Activated B cell treated with CpG ODN at 0.5 μM for 24 hours (primary cell): Measurements from ENCODE around the gene CPA3. TPM values are rescaled to one million over a fixed set of nuclear protein-coding genes. Genes with fewer than 3 reads are reported as not detected.

Experiments used
- ATAC-seq: fragments of 200-7000 bp; cut with Tn5 transposase; one replicate; pipeline ENCODE4 v1.10.0; 2021; ENCODE audit warnings: low read depth, mild to moderate bottlenecking, moderate library complexity
- CTCF ChIA-PET: fragments of 350-600 bp; sonication (Branson Sonifier 250); formaldehyde crosslinking; loops from one replicate; lab custom pipeline; 2021; ENCODE audit warnings: antibody characterized with exemption; lab: Charles Lee
- POLR2A ChIA-PET: fragments of 350-600 bp; sonication (Branson Sonifier 250); formaldehyde crosslinking; loops from one replicate; lab custom pipeline; 2021; ENCODE audit warnings: antibody characterized with exemption; lab: Charles Lee
- DNase-seq: peaks from one replicate; pipeline ENCODE4 v3.0.0; 2022
- H3K27ac Mint-ChIP-seq: one replicate; pipeline ENCODE4 v1.8.0; 2020; ENCODE audit warnings: mixed read lengths
- H3K27me3 Mint-ChIP-seq: one replicate; pipeline ENCODE4 v1.8.0; 2021; ENCODE audit warnings: mixed read lengths
- H3K36me3 Mint-ChIP-seq: one replicate; pipeline ENCODE4 v1.8.0; 2021; ENCODE audit warnings: low read depth, mixed read lengths
- H3K4me1 Mint-ChIP-seq: one replicate; pipeline ENCODE4 v1.8.0; 2021; ENCODE audit warnings: mixed read lengths
- H3K4me3 Mint-ChIP-seq: one replicate; pipeline ENCODE4 v1.8.0; 2020; ENCODE audit warnings: mild to moderate bottlenecking, mixed read lengths
- H3K9me3 Mint-ChIP-seq: one replicate; pipeline ENCODE4 v1.8.0; 2020; ENCODE audit warnings: mixed read lengths
- CTCF ChIP-seq: fragments of 200-600 bp; IDR thresholded peaks from one replicate; pipeline ENCODE4 v1.8.0; 2022; ENCODE audit warnings: antibody characterized with exemption, mild to moderate bottlenecking
- intact Hi-C: fragments of 100-400 bp; cut with micrococcal nuclease; formaldehyde crosslinking; loops from one replicate; pipeline ENCODE4 v1.15.1; 2024
- total RNA-seq: library from RNA; stranded (reverse); gene quantifications from 2 replicates; pipeline ENCODE4 v1.2.3, GENCODE V29; 2022

Gene CPA3
- total RNA-seq, 1 donor from 2014 or later = not detected

- Mint-ChIP-seq H3K36me3 (no peaks in the 10 kb centered on the region), H3K4me1 (no peaks in the 10 kb centered on the region), H3K9me3 (no peaks in the 10 kb centered on the region), H3K27ac (no peak overlapping the region), H3K27me3 (peaks cover 2% of the 10 kb centered on the region), H3K4me3 (no peak overlapping the region)
- intact Hi-C loops = no loop called here
- no peak for DNase-seq
- ChIA-PET POLR2A (no interaction called here), CTCF (no interaction called here)
- ATAC-seq = no peak
- TF ChIP-seq CTCF = no peak
Measured at GRCh38 chr3:148823026-148823425, 42.1 kb upstream of the CPA3 start.

- TF ChIP-seq CTCF = no peak
- ATAC-seq (no peak), DNase-seq (no peak)
- intact Hi-C loops = no loop called here
- Mint-ChIP-seq H3K27me3 (peaks cover 2% of the 10 kb centered on the region), H3K36me3 (no peaks in the 10 kb centered on the region), H3K4me3 (no peak overlapping the region), H3K4me1 (no peaks in the 10 kb centered on the region), H3K9me3 (no peaks in the 10 kb centered on the region), H3K27ac (no peak overlapping the region)
- ChIA-PET POLR2A (no interaction called here), CTCF (no interaction called here)
Measured at GRCh38 chr3:148825476-148825875, 39.6 kb upstream of the CPA3 start.

- ATAC-seq (no peak), DNase-seq (no peak)
- intact Hi-C loops = no loop called here
- no peak for TF ChIP-seq CTCF
- Mint-ChIP-seq H3K9me3 (no peaks in the 10 kb centered on the region), H3K4me3 (no peak within 1 kb of the TSS), H3K36me3 (no peaks in the 10 kb centered on the region), H3K27ac (no peak within 1 kb of the TSS), H3K4me1 (no peaks in the 10 kb centered on the region), H3K27me3 (peaks cover 2% of the 10 kb centered on the region)
- POLR2A ChIA-PET = no interaction called here
- CTCF ChIA-PET = no interaction called here
Measured at GRCh38 chr3:148827585-148827984, 37.5 kb upstream of the CPA3 start, which contains the start of gene CPB1. Gene CPB1 (plus strand): TSS chr3:148827811. CDS start chr3:148827824, 13 bp downstream.

- Mint-ChIP-seq H3K4me3 (no peak overlapping the region), H3K4me1 (no peaks in the 10 kb centered on the region), H3K9me3 (no peaks in the 10 kb centered on the region), H3K27me3 (peaks cover 2% of the 10 kb centered on the region), H3K36me3 (no peaks in the 10 kb centered on the region), H3K27ac (no peak overlapping the region)
- DNase-seq (no peak), ATAC-seq (no peak)
- ChIA-PET CTCF (no interaction called here), POLR2A (no interaction called here)
- no peak for TF ChIP-seq CTCF
- intact Hi-C loops = no loop called here
Measured at GRCh38 chr3:148828136-148828690, 36.9 kb upstream of the CPA3 start.

- Mint-ChIP-seq H3K4me3 (no peak overlapping the region), H3K27me3 (peaks cover 2% of the 10 kb centered on the region), H3K4me1 (no peaks in the 10 kb centered on the region), H3K36me3 (no peaks in the 10 kb centered on the region), H3K9me3 (no peaks in the 10 kb centered on the region), H3K27ac (no peak overlapping the region)
- CTCF ChIA-PET = no interaction called here
- DNase-seq (no peak), ATAC-seq (no peak)
- no peak for TF ChIP-seq CTCF
- POLR2A ChIA-PET = no interaction called here
- intact Hi-C loops = no loop called here
Measured at GRCh38 chr3:148829926-148830325, 35.2 kb upstream of the CPA3 start.
